ENCODE measurements around the gene VPS45. TPM values are rescaled to one million over a fixed set of nuclear protein-coding genes. Genes with fewer than 3 reads are reported as not detected.

The VPS45 gene
- total RNA-seq, 1 experiment from 2014 or later: 35.1 TPM

DNA sequence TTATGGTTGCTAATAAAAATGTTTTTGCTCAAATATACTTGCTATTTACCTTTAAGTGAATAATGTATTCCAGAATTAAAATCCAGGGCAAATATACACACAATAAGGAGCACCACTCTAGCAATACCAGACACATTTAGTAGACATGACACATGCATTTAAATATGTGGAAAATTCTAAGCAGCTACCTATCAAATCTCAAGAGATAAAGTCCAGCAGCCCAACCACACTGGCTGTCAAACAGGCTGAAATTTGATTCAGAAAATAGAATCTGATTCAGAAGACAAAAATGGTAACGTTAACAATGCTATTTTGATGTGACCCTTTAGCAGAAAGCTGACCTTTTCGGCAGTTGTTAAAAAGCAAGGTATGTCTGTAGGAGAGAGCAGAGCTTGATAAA, 124.4 kb downstream of the VPS45 start:
- no peak for DNase-seq (ENCODE audit: low spot score)

DNA sequence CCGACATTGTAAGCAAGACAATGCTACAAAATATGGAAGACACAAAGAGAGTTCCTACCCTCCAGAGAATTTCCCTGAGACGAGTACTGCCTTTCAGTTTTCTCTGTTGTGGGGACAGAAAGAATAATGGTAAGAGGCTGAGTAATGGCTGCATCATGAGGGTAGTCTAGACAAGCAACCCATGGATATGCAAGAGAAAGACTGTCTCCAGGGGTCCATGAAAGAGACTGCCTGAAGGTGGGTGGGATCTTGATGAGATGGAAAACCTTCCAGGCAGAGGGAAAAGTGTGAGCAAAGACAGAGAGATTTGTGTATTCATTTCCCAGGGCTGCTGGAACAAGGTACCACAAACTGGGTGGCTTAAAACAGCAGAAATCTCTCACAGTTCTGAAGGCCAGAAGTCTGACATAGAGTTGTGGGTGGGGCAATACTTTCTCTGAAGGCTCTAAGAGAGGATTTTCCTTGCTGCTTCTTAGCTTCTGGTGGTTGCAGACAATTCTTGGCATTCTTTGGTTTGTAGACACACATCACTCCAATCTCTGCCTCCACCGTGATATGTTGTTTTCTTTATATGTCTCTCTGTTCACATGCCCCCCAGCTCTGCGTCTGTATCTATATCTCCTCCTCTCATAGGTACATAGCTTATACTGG, 126.9 kb downstream of the VPS45 start:
- DNase-seq (ENCODE audit: low spot score): no peak

Other genes with a start within 250 kb of the VPS45 start
- 2.9 and 3.0 TPM in 2 replicates for gene BOLA1, start 168.2 kb upstream of the VPS45 start, total RNA-seq (2014; rRNA removed; shearing (Covaris generic))
- gene SV2A, start 149.9 kb upstream of the VPS45 start, total RNA-seq (2014; rRNA removed; shearing (Covaris generic)): 16.4 and 18.1 TPM in 2 replicates
- gene SF3B4, start 140.0 kb upstream of the VPS45 start, total RNA-seq (2014; rRNA removed; shearing (Covaris generic)): 19.2 and 38.0 TPM in 2 replicates
- gene MTMR11, start 130.9 kb upstream of the VPS45 start, total RNA-seq (2014; rRNA removed; shearing (Covaris generic)): 2.6 and 2.9 TPM in 2 replicates
- gene OTUD7B, start 57.0 kb upstream of the VPS45 start, total RNA-seq (2014; rRNA removed; shearing (Covaris generic)): 4.2 and 5.4 TPM in 2 replicates
- gene PLEKHO1, start 82.1 kb downstream of the VPS45 start, total RNA-seq (2014; rRNA removed; shearing (Covaris generic)): 24.9 and 25.9 TPM in 2 replicates
- 29.4 and 52.6 TPM in 2 replicates for gene ANP32E, start 168.3 kb downstream of the VPS45 start, total RNA-seq (2014; rRNA removed; shearing (Covaris generic))
- not detected in 2 replicates for gene CA14, start 190.0 kb downstream of the VPS45 start, total RNA-seq (2014; rRNA removed; shearing (Covaris generic))
- gene APH1A, start 201.2 kb downstream of the VPS45 start, total RNA-seq (2014; rRNA removed; shearing (Covaris generic)): 129 and 140 TPM in 2 replicates
- 4.4 and 6.7 TPM in 2 replicates for gene C1orf54, start 205.0 kb downstream of the VPS45 start, total RNA-seq (2014; rRNA removed; shearing (Covaris generic))
- gene CIART, start 214.8 kb downstream of the VPS45 start, total RNA-seq (2014; rRNA removed; shearing (Covaris generic)): 8.6 and 15.6 TPM in 2 replicates
- gene MRPS21, start 226.1 kb downstream of the VPS45 start, total RNA-seq (2014; rRNA removed; shearing (Covaris generic)): 28.2 and 36.6 TPM in 2 replicates

Measured in H4 (cell line).